Measurements from ENCODE around the gene CALN1.

CALN1 gene

GRCh38 chr7:71772779-71773178 is 639.4 kb downstream of the CALN1 start:
- no peaks in the 10 kb centered on the region for H3K9me3 ChIP-seq (ENCODE audit: control insufficient read depth, low read length)
- H3K36me3 ChIP-seq (ENCODE audit: control insufficient read depth in 1 of 2, insufficient read depth in 2 of 2, low read depth in 1 of 2, low read length in 2 of 2) = no peaks in the 10 kb centered on the region
- H2BK15ac ChIP-seq (ENCODE audit: low read depth, poor library complexity, severe bottlenecking) = no peak overlapping the region
- 72% methylated on average over 3 of the region's 3 CpGs for WGBS
- no peak overlapping the region for H2BK120ac ChIP-seq (ENCODE audit: low read depth, low read length)
- no peak overlapping the region for H2AK5ac ChIP-seq (ENCODE audit: low read length, severe bottlenecking)
- no peak overlapping the region for H3K23ac ChIP-seq (ENCODE audit: low read length in 2 of 2)
- H3K18ac ChIP-seq (ENCODE audit: low read depth in 1 of 2, low read length in 2 of 2) = no peak overlapping the region
- H3K27me3 ChIP-seq (ENCODE audit: control insufficient read depth in 1 of 2, insufficient read depth in 1 of 2, low read length in 2 of 2) = peaks cover 0 to 9% of the 10 kb centered on the region in 2 experiments
- H2BK5ac ChIP-seq (ENCODE audit: low read depth, low read length, poor library complexity, severe bottlenecking) = no peak overlapping the region
- H3K4me1 ChIP-seq (ENCODE audit: control insufficient read depth, insufficient read depth, low read depth, low read length) = no peaks in the 10 kb centered on the region
- H2BK12ac ChIP-seq (ENCODE audit: low read length in 2 of 2) = no peak overlapping the region
- no peak overlapping the region for H4K8ac ChIP-seq (ENCODE audit: low read length)
- no peak overlapping the region for H3K4me2 ChIP-seq (ENCODE audit: low read length, poor library complexity, severe bottlenecking)
- no peak overlapping the region for H3K27ac ChIP-seq (ENCODE audit: low read length, poor library complexity, severe bottlenecking)
- no peak overlapping the region for H3K9ac ChIP-seq (ENCODE audit: low read length)
- H2AFZ ChIP-seq (ENCODE audit: low read depth, low read length) = no peak overlapping the region
- no peak overlapping the region for H4K91ac ChIP-seq (ENCODE audit: low read length)
- no peak overlapping the region for H3K14ac ChIP-seq (ENCODE audit: low read length in 2 of 2)
- no peak overlapping the region for H3K4me3 ChIP-seq (ENCODE audit: insufficient read depth in 1 of 2, low read depth in 1 of 2, low read length in 2 of 2)
- H3K79me1 ChIP-seq (replicated peaks; ENCODE audit: low read length, poor library complexity, severe bottlenecking) = no peaks in the 10 kb centered on the region
- no peak overlapping the region for H3K4ac ChIP-seq (ENCODE audit: low read depth in 1 of 2, low read length in 2 of 2)
- no peak for DNase-seq

GRCh38 chr7:71770269-71770907 is 641.8 kb downstream of the CALN1 start:
- Histone ChIP-seq H4K8ac (ENCODE audit: low read length) (no peak overlapping the region), H3K14ac (ENCODE audit: low read length in 2 of 2) (no peak overlapping the region), H2BK12ac (ENCODE audit: low read length in 2 of 2) (no peak overlapping the region), H3K4ac (ENCODE audit: low read depth in 1 of 2, low read length in 2 of 2) (no peak overlapping the region), H3K79me1 (replicated peaks; ENCODE audit: low read length, poor library complexity, severe bottlenecking) (no peaks in the 10 kb centered on the region), H3K4me3 (ENCODE audit: insufficient read depth in 1 of 2, low read depth in 1 of 2, low read length in 2 of 2) (no peak overlapping the region), H3K27me3 (ENCODE audit: control insufficient read depth in 1 of 2, insufficient read depth in 1 of 2, low read length in 2 of 2) (peaks cover 0 to 9% of the 10 kb centered on the region in 2 experiments), H3K4me1 (ENCODE audit: control insufficient read depth, insufficient read depth, low read depth, low read length) (no peaks in the 10 kb centered on the region), H2BK5ac (ENCODE audit: low read depth, low read length, poor library complexity, severe bottlenecking) (no peak overlapping the region), H3K23ac (ENCODE audit: low read length in 2 of 2) (no peak overlapping the region), H2BK15ac (ENCODE audit: low read depth, poor library complexity, severe bottlenecking) (no peak overlapping the region), H3K9ac (ENCODE audit: low read length) (no peak overlapping the region), H2AK5ac (ENCODE audit: low read length, severe bottlenecking) (no peak overlapping the region), H3K4me2 (ENCODE audit: low read length, poor library complexity, severe bottlenecking) (no peak overlapping the region), H3K9me3 (ENCODE audit: control insufficient read depth, low read length) (no peaks in the 10 kb centered on the region), H3K18ac (ENCODE audit: low read depth in 1 of 2, low read length in 2 of 2) (no peak overlapping the region), H3K27ac (ENCODE audit: low read length, poor library complexity, severe bottlenecking) (no peak overlapping the region), H2BK120ac (ENCODE audit: low read depth, low read length) (no peak overlapping the region), H2AFZ (ENCODE audit: low read depth, low read length) (no peak overlapping the region), H4K91ac (ENCODE audit: low read length) (no peak overlapping the region), H3K36me3 (ENCODE audit: control insufficient read depth in 1 of 2, insufficient read depth in 2 of 2, low read depth in 1 of 2, low read length in 2 of 2) (no peaks in the 10 kb centered on the region)
- WGBS = 86% methylated on average over 10 of the region's 11 CpGs
- DNase-seq = no peak

- Histone ChIP-seq H3K27ac (ENCODE audit: low read length, poor library complexity, severe bottlenecking) (no peak overlapping the region), H3K18ac (ENCODE audit: low read depth in 1 of 2, low read length in 2 of 2) (no peak overlapping the region), H4K8ac (ENCODE audit: low read length) (no peak overlapping the region), H2BK5ac (ENCODE audit: low read depth, low read length, poor library complexity, severe bottlenecking) (no peak overlapping the region), H3K4me3 (ENCODE audit: insufficient read depth in 1 of 2, low read depth in 1 of 2, low read length in 2 of 2) (no peak overlapping the region), H3K4me1 (ENCODE audit: control insufficient read depth, insufficient read depth, low read depth, low read length) (no peaks in the 10 kb centered on the region), H3K9ac (ENCODE audit: low read length) (no peak overlapping the region), H2AK5ac (ENCODE audit: low read length, severe bottlenecking) (no peak overlapping the region), H2BK15ac (ENCODE audit: low read depth, poor library complexity, severe bottlenecking) (no peak overlapping the region), H3K23ac (ENCODE audit: low read length in 2 of 2) (no peak overlapping the region), H2BK120ac (ENCODE audit: low read depth, low read length) (no peak overlapping the region), H3K14ac (ENCODE audit: low read length in 2 of 2) (no peak overlapping the region), H2AFZ (ENCODE audit: low read depth, low read length) (no peak overlapping the region), H2BK12ac (ENCODE audit: low read length in 2 of 2) (no peak overlapping the region), H3K4me2 (ENCODE audit: low read length, poor library complexity, severe bottlenecking) (no peak overlapping the region), H3K27me3 (ENCODE audit: control insufficient read depth in 1 of 2, insufficient read depth in 1 of 2, low read length in 2 of 2) (peaks cover 0 to 9% of the 10 kb centered on the region in 2 experiments), H3K79me1 (replicated peaks; ENCODE audit: low read length, poor library complexity, severe bottlenecking) (no peaks in the 10 kb centered on the region), H3K4ac (ENCODE audit: low read depth in 1 of 2, low read length in 2 of 2) (no peak overlapping the region), H3K9me3 (ENCODE audit: control insufficient read depth, low read length) (no peaks in the 10 kb centered on the region), H4K91ac (ENCODE audit: low read length) (no peak overlapping the region), H3K36me3 (ENCODE audit: control insufficient read depth in 1 of 2, insufficient read depth in 2 of 2, low read depth in 1 of 2, low read length in 2 of 2) (no peaks in the 10 kb centered on the region)
- DNase-seq = no peak
- 93% methylated on average over 4 of the region's 4 CpGs for WGBS
Measured at GRCh38 chr7:71769326-71769725, 642.8 kb downstream of the CALN1 start.

GRCh38 chr7:71768450-71768849 is 643.7 kb downstream of the CALN1 start:
- Histone ChIP-seq H2AFZ (ENCODE audit: low read depth, low read length) (no peak overlapping the region), H2AK5ac (ENCODE audit: low read length, severe bottlenecking) (no peak overlapping the region), H4K91ac (ENCODE audit: low read length) (no peak overlapping the region), H2BK5ac (ENCODE audit: low read depth, low read length, poor library complexity, severe bottlenecking) (no peak overlapping the region), H3K18ac (ENCODE audit: low read depth in 1 of 2, low read length in 2 of 2) (no peak overlapping the region), H3K79me1 (replicated peaks; ENCODE audit: low read length, poor library complexity, severe bottlenecking) (no peaks in the 10 kb centered on the region), H4K8ac (ENCODE audit: low read length) (no peak overlapping the region), H3K4ac (ENCODE audit: low read depth in 1 of 2, low read length in 2 of 2) (no peak overlapping the region), H2BK120ac (ENCODE audit: low read depth, low read length) (no peak overlapping the region), H3K4me2 (ENCODE audit: low read length, poor library complexity, severe bottlenecking) (no peak overlapping the region), H3K4me1 (ENCODE audit: control insufficient read depth, insufficient read depth, low read depth, low read length) (no peaks in the 10 kb centered on the region), H3K23ac (ENCODE audit: low read length in 2 of 2) (no peak overlapping the region), H2BK12ac (ENCODE audit: low read length in 2 of 2) (no peak overlapping the region), H3K36me3 (ENCODE audit: control insufficient read depth in 1 of 2, insufficient read depth in 2 of 2, low read depth in 1 of 2, low read length in 2 of 2) (no peaks in the 10 kb centered on the region), H3K27me3 (ENCODE audit: control insufficient read depth in 1 of 2, insufficient read depth in 1 of 2, low read length in 2 of 2) (peaks cover 0 to 8% of the 10 kb centered on the region in 2 experiments), H2BK15ac (ENCODE audit: low read depth, poor library complexity, severe bottlenecking) (no peak overlapping the region), H3K9ac (ENCODE audit: low read length) (no peak overlapping the region), H3K9me3 (ENCODE audit: control insufficient read depth, low read length) (peaks cover under 1% of the 10 kb centered on the region), H3K4me3 (ENCODE audit: insufficient read depth in 1 of 2, low read depth in 1 of 2, low read length in 2 of 2) (no peak overlapping the region), H3K14ac (ENCODE audit: low read length in 2 of 2) (no peak overlapping the region), H3K27ac (ENCODE audit: low read length, poor library complexity, severe bottlenecking) (no peak overlapping the region)
- 46% methylated on average over 2 of the region's 2 CpGs for WGBS
- no peak for DNase-seq
